NK-92 (cell line): Measurements from ENCODE around the gene KCNS3.
"Not testable (repeated sequence)": the region's sequence is repeated elsewhere in the genome, so short reads cannot be mapped to it uniquely, and the experiment has no call there.

Experiments used
- DNase-seq: peaks from one replicate; lab custom pipeline; 2025; ENCODE audit not compliant: unreplicated experiment; lab: John Stamatoyannopoulos, UW

The KCNS3 gene

GRCh38 chr2:17940091-17940630 lies 61.7 kb downstream of the KCNS3 start:
- DNase-seq: no peak

GRCh38 chr2:17943444-17943843 lies 65.0 kb downstream of the KCNS3 start:
- DNase-seq: no peak

GRCh38 chr2:17947113-17947512 lies 68.6 kb downstream of the KCNS3 start:
- no peak for DNase-seq

GRCh38 chr2:17950006-17950405 lies 71.5 kb downstream of the KCNS3 start:
- no peak for DNase-seq

GRCh38 chr2:17951563-17951962 lies 73.1 kb downstream of the KCNS3 start:
- no peak for DNase-seq

GRCh38 chr2:17958466-17959092 lies 80.1 kb downstream of the KCNS3 start:
- DNase-seq: no peak

GRCh38 chr2:17959356-17959755 lies 80.9 kb downstream of the KCNS3 start:
- DNase-seq: no peak

GRCh38 chr2:17959833-17960232 lies 81.4 kb downstream of the KCNS3 start:
- no peak for DNase-seq

- DNase-seq: no peak
Observed at GRCh38 chr2:17960925-17961324, 82.5 kb downstream of the KCNS3 start.

GRCh38 chr2:17961789-17962188 lies 83.3 kb downstream of the KCNS3 start:
- DNase-seq: no peak

GRCh38 chr2:17962876-17963275 lies 84.4 kb downstream of the KCNS3 start:
- DNase-seq: no peak

GRCh38 chr2:17963571-17963970 lies 85.1 kb downstream of the KCNS3 start:
- not testable (repeated sequence) for DNase-seq

- no peak for DNase-seq
Observed at GRCh38 chr2:17965196-17965595, 86.7 kb downstream of the KCNS3 start.

GRCh38 chr2:17966798-17967197 lies 88.3 kb downstream of the KCNS3 start:
- DNase-seq: no peak

GRCh38 chr2:17969661-17970060 lies 91.2 kb downstream of the KCNS3 start:
- no peak for DNase-seq

- DNase-seq: no peak
Observed at GRCh38 chr2:17971531-17972125, 93.2 kb downstream of the KCNS3 start.

- no peak for DNase-seq
Observed at GRCh38 chr2:17972991-17973390, 94.5 kb downstream of the KCNS3 start.

GRCh38 chr2:17975401-17975800 lies 96.9 kb downstream of the KCNS3 start:
- no peak for DNase-seq

GRCh38 chr2:17976871-17977746 lies 98.6 kb downstream of the KCNS3 start:
- no peak for DNase-seq

GRCh38 chr2:17979707-17980106 lies 101.2 kb downstream of the KCNS3 start:
- no peak for DNase-seq

GRCh38 chr2:17981936-17982335 lies 103.5 kb downstream of the KCNS3 start:
- DNase-seq: no peak
